Vagina (tissue), 2 donors: ENCODE data around the gene MAP1LC3B2.

Experiments used
- CTCF ChIP-seq, 3 experiments: fragments of 450-650 bp in 2 of 3; fragments of 200-600 bp in 1 of 3; sonication (generic) in 1 of 3; IDR thresholded peaks; one replicate each; pipeline ENCODE4 v1.5.1; 2017 to 2019; ENCODE audit warnings: antibody characterized with exemption in 3 of 3, mild to moderate bottlenecking in 2 of 3, moderate library complexity in 2 of 3
- POLR2A ChIP-seq, 2 donors: fragments of 450-650 bp; IDR thresholded peaks; one replicate each; pipeline ENCODE4 v1.6.1; 2017; ENCODE audit warnings: antibody characterized with exemption in 2 of 2, mild to moderate bottlenecking in 2 of 2, moderate library complexity in 2 of 2
- POLR2AphosphoS5 ChIP-seq, 2 donors: sonication (generic); formaldehyde crosslinking; IDR thresholded peaks; one replicate each; pipeline ENCODE4 v1.9.0; 2017; ENCODE audit warnings: antibody characterized with exemption in 2 of 2, mild to moderate bottlenecking in 2 of 2, low read depth in 1 of 2; ENCODE audit not compliant: insufficient read depth in 1 of 2

- TF ChIP-seq POLR2AphosphoS5 (IDR thresholded peaks at IDR 0.05; ENCODE audit: insufficient read depth in 1 of 2, low read depth in 1 of 2): no peak
- TF ChIP-seq CTCF (IDR thresholded peaks at IDR 0.05): no peak
- no peak for TF ChIP-seq POLR2A (IDR thresholded peaks at IDR 0.05)
These were observed 57.5 kb downstream of the MAP1LC3B2 start for GRCh38 chr12:116616536-116617248.
